ENCODE results near the gene CEACAM21.
"Not testable (repeated sequence)": the region's sequence is repeated elsewhere in the genome, so short reads cannot be mapped to it uniquely, and the experiment has no call there.

Gene CEACAM21

DNA sequence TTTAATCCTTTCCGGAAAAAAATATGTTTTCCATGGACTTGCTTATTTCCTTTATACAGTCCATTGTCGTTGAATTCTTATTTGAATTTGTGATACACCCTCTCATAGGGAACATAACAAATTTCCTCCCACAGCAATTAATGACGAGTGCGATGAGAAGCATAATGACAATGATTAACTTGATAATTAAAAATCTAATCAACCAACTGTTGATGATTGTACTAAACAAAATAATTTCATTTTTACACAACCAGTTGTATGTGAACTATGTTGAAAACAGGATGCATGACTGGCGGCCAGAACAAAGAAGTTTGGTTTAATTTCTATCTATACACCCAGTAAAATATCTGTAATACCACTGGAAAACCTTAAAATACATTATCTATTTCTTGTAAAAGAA is 26.1 kb upstream of the CEACAM21 start:
- no peak for DNase-seq

GRCh38 chr19:41551212-41551610 is 24.8 kb upstream of the CEACAM21 start:
- DNase-seq: no peak

- no peak for DNase-seq
Measured at GRCh38 chr19:41551711-41552110, 24.3 kb upstream of the CEACAM21 start.

DNA sequence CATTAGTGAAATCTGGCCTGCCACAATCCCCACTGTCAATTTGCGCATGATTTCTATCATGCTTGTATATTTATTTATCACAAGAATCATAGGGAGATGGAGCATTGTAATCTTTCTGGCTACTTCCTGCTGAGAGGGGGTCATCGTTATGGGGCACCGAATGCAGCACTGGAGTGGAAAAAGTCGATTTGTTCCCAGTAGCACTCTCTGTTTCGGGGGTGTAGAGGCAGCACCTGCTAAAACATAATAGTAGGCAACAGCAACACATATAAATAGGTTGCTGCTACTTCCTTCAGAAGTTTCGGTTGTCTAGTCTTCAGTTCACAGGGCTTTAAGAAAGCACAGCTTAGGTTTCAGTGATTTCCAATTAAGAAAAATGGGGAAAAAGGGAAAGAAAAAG is 23.4 kb upstream of the CEACAM21 start:
- DNase-seq: no peak

- DNase-seq: no peak
Measured at GRCh38 chr19:41553804-41554203, 22.2 kb upstream of the CEACAM21 start.

GRCh38 chr19:41554907-41555306 is 21.1 kb upstream of the CEACAM21 start:
- no peak for DNase-seq

DNA sequence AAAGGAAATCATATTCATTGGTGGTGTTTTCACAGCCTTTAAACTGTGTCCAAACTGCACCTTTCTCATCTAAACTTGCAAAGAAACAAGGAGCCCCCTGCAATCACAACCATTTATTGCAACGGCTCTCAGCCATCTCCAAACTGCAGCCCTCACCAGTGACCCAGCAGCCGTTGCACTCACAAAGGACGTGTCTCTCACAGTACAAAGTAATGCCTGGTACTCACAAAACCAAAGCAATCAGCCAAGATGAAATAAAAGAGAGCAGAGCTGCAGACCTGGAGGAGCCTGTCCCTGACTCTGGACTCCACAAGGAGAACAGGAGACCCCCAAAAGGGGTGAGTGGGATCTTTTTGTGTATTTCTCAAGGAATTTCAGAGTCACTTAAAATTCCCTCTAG is 20.2 kb upstream of the CEACAM21 start:
- DNase-seq: no peak

DNA sequence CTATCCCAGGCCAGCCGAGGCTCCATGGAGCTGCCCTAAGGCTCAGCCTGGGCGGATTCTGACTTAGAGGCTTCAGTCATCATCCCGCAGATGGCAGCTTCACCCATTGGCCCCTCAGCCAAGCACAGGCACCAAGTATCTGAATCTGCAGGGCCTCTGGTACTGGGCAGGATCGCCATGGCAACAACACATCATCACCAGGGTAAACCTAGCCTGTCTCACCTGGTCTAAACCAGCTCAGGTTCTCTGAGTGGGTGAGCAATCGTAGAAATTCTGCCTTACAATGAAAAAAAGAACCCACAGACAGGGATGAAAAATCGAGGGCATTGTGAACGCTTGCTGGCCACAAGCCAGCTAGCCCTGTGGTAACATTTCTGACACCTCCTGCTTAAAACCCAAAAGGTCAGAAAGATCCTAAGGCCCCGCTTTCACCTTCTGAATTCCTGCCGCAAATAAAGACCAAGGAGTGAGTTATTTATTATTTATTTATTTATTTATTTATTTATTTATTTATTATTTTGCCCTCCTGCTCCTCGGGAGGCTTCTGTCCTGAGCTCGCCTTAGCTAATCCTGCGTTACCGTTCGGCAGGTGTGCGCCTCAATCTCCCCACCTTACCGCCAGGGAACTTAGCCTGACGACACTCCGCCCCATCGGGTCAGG is 12.0 kb upstream of the CEACAM21 start:
- no peak for DNase-seq

DNA sequence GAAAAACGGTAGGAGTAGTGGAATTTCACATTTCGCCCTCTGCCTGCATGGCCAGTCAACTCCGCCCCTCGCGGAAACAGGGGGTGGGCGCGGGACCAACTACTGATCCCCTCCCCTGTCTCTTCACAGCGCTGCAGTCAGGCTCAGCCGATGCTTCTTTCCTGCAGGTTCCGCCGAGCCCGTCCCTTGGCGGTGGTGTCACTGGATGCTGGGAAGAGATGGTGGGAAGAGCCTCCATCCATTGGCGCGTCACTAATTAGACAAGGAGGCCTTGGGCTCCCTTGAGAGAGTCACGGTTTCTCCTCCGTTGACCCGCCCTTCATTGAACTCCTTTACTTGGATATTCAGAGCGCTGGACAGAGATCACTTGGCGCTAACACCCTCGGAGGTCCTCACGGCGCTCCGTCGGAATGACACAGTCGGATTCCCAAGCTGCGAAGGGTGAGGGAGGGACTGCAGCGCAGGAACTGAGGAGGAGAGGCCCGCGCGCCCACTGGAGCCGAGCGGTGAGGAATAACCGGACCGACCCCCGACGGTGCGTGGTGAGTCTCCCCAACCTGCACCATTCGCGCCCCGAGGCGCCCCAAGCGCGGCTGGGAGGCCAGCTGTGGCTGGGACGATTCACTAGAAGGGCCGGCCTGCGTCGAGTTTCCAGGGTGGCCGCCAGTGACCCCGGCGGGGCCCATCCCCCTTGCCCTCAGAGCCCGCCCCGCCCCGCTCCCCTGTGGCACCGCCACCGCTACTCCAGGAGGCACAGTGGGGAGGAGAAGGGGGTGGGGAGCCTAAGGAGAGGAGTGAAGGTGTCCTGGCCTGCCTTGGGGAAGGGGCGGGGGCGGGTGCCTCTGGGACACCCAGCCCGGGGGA is 11.2 kb upstream of the CEACAM21 start:
- no peak for DNase-seq

DNA sequence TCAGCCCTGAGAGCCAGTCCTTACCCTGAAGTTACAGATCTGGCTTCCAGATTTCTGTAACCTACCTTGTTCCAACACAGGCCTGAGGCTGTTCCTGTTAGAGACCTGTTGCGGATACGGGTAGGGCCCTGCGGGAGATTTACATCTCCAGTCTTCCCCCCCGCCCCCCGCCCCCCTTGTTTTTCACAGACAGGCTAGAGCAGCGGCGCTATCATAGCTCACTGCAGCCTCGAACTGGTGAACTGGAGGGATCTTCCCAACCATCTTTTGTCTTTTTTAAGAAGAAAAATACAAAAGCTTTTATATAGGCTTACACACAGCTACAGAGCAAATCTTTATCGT is 10.6 kb upstream of the CEACAM21 start:
- DNase-seq: no peak

DNA sequence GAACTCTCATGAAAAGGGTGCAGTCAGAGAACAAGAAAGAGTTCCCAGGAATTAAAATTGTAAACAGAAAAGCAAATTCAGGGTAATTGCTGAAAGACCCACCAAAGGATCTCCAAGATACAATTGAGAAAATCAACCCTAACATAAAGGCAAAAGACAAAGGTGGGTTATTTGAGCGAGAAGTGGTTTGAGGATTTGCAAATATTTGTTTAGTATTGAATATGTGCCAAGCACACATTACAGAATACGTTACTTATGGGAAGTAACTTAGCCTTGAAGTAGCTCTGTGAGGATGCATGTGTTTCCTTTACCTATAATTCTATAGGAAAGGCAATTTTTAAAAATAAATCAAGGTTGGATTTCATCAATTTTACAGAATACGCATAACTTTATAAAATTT is 10.0 kb upstream of the CEACAM21 start:
- no peak for DNase-seq

DNA sequence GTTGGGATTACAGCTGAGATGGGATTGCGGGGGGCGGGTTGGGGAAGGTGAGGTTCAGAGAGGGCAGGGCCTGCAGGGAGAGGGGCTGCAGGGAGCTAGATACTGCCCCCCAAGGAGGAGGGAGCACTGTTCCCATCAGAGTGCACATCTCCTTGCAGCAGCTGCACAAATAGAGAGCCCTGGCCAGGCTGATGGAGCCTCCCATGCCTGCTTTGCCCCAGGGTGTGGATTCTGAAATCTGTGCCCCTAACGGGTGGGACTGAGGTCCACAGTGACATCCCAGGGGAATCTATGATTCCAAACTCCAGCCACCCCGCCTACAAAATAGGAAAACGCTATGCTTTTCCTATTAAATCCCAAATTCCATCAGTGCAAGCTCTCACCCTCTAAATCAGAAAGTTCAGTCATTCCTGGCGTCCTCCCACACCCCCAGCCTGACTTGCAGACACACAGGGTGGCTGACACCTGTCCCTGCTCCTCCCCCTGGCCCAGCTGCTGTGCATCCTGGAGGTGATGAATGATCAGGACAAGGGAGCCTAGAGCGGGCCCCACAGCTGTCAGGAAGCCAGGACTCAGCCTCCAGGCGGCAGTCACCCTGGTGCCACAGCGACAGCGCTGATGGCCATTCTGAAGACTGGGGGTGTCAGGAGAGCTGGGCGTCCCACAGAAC is 6.3 kb upstream of the CEACAM21 start:
- no peak for DNase-seq

DNA sequence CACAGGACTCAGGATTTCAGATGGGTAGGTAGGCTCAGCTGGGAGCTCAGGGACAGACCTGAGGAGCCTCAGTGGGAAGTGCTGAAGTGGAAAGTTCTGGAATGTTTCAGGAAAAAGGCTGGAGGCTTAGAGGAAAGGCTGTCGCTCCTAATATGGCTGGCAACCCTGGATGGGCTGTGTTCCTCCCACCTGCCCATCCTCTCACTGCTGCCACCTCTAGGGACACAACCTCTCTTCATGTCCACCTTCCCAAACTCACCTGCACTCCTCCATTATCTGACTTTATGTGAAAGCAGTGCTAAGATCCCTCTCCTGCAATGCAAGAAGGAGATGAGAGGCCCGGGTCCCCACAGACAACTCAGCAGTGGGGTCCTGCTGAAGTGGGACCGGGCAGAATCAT is 5.8 kb upstream of the CEACAM21 start:
- no peak for DNase-seq

- DNase-seq: peak in 7 of 14 donors; percentile 9 to 46 (median 19)
Measured at GRCh38 chr19:41570639-41571112, 5.3 kb upstream of the CEACAM21 start.

- DNase-seq: no peak
Measured at GRCh38 chr19:41577144-41577830, 1.3 kb downstream of the CEACAM21 start.

- DNase-seq: no peak
Measured at GRCh38 chr19:41577833-41578232, 1.9 kb downstream of the CEACAM21 start.

DNA sequence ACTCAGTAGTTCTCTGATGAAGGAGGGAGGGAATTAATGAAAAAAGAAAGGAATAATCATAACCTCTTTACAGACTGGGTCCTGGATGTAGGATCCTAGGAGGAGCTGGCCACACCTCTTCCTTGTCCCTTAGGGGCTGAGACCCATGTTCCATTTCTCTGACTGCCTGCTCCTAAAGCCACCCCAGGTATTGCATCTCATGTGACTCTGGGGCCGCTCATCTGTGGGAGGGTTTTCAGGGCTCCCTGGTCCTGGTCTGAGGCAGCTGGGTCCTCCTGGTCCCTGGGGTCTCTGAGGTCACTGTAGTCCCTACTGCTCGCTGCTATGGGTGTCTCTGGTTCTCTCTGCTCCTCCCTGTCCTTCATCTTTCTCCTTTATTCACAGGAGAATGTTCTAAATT is 2.9 kb downstream of the CEACAM21 start:
- no peak for DNase-seq

DNA sequence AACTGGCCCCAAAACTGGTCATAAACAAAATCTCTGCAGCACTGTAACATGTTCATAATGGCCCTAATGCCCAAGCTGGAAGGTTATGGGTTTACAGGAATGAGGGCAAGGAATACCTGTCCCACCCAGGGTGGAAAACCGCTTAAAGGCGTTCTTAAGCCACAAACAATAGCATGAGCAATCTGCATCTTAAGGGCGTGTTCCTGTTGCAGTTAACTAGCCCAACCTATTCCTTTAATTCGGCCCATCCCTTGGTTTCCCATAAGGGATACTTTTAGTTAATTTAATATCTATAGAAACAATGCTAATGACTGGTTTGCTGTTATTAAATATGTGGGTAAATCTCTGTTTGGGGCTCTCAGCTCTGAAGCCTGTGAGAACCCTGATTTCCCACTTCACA is 5.1 kb downstream of the CEACAM21 start:
- DNase-seq: not testable (repeated sequence)

DNA sequence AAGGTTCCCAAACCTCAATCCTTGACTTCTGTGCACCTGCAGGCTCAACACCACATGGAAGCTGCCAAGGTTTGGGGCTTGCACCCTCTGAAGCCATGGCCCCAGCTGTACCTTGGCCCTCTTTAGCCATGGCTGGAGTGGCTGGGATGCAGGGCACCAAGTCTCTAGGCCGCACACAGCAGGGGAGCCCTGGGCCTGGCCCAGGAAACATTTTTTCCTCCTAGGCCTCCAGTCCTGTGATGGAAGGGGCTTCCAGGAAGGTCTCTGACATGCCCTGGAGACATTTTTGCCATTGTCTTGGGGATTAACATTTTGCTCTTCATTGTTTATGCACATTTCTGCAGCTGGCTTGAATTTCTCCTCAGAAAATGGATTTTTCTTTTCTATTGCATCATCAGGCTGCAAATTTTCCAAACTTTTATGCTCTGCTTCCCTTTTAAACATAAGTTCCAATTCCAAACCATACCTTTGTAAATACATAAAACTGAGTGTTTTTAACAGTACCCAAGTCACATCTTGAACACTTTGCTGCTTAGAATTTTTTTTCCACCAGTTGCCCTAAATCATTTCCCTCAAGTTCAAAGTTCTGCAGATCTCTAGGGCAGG is 6.7 kb downstream of the CEACAM21 start:
- not testable (repeated sequence) for DNase-seq

- no peak for DNase-seq
Measured at GRCh38 chr19:41584260-41584810, 8.4 kb downstream of the CEACAM21 start.

- no peak for DNase-seq
Measured at GRCh38 chr19:41584931-41585330, 9.0 kb downstream of the CEACAM21 start.

- no peak for DNase-seq
Measured at GRCh38 chr19:41586064-41586463, 10.1 kb downstream of the CEACAM21 start.
